ENCODE data around the gene NCEH1. TPM values are rescaled to one million over a fixed set of nuclear protein-coding genes. Genes with fewer than 3 reads are reported as not detected.

NCEH1 gene
- total RNA-seq, 2 donors from 2014 or later = 36.1 to 42.2 TPM

GRCh38 chr3:172685331-172686214, 25.3 kb downstream of the NCEH1 start:
- DNase-seq = no peak
- H3K27me3 ChIP-seq = no peaks in the 10 kb centered on the region
- intact Hi-C loops (cut with DNase I) = no loop called here
- H3K9me3 ChIP-seq = no peaks in the 10 kb centered on the region
- H3K9ac ChIP-seq (ENCODE audit: low read depth in 2 of 2, low read length in 2 of 2) = no peak overlapping the region
- H3K36me3 ChIP-seq = no peaks in the 10 kb centered on the region
- no peak overlapping the region for H3K4me3 ChIP-seq
- no peaks in the 10 kb centered on the region for H3K4me1 ChIP-seq
- TF ChIP-seq, protein P1, sequence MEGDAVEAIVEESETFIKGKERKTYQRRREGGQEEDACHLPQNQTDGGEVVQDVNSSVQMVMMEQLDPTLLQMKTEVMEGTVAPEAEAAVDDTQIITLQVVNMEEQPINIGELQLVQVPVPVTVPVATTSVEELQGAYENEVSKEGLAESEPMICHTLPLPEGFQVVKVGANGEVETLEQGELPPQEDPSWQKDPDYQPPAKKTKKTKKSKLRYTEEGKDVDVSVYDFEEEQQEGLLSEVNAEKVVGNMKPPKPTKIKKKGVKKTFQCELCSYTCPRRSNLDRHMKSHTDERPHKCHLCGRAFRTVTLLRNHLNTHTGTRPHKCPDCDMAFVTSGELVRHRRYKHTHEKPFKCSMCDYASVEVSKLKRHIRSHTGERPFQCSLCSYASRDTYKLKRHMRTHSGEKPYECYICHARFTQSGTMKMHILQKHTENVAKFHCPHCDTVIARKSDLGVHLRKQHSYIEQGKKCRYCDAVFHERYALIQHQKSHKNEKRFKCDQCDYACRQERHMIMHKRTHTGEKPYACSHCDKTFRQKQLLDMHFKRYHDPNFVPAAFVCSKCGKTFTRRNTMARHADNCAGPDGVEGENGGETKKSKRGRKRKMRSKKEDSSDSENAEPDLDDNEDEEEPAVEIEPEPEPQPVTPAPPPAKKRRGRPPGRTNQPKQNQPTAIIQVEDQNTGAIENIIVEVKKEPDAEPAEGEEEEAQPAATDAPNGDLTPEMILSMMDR (IDR thresholded peaks at IDR 0.05) = no peak
- H3K27ac ChIP-seq = no peak overlapping the region

- H3K9me3 ChIP-seq = no peaks in the 10 kb centered on the region
- H3K36me3 ChIP-seq = no peaks in the 10 kb centered on the region
- no peaks in the 10 kb centered on the region for H3K4me1 ChIP-seq
- no peak overlapping the region for H3K4me3 ChIP-seq
- no peak for DNase-seq
- intact Hi-C loops (cut with DNase I) = no loop called here
- TF ChIP-seq, protein P1 (IDR thresholded peaks at IDR 0.05) = no peak
- H3K27me3 ChIP-seq = no peaks in the 10 kb centered on the region
- H3K27ac ChIP-seq = no peak overlapping the region
- H3K9ac ChIP-seq (ENCODE audit: low read depth in 2 of 2, low read length in 2 of 2) = no peak overlapping the region
These were observed 30.2 kb downstream of the NCEH1 start for GRCh38 chr3:172680684-172681083.

DNA sequence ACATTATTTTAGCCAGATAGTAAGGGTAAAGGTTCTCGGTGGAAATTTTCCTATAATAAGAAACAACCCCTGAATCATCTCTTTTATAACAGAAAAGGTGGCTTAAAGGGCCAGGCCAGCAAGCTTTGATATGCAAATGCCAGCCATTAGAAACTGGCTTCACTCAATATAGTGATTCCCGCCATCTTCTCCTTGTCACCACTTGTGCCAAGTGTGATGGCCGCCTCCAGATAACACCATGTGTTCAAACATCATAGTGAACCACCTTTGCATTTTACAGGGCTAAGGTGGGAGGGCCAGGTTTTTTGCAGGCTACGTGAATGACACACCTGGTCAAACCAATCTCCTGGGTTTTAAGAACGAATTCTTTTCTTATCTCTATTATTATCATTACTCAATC, 31.3 kb downstream of the NCEH1 start:
- no peaks in the 10 kb centered on the region for H3K27me3 ChIP-seq
- H3K9ac ChIP-seq (ENCODE audit: low read depth in 2 of 2, low read length in 2 of 2) = no peak overlapping the region
- intact Hi-C loops (cut with DNase I) = no loop called here
- no peaks in the 10 kb centered on the region for H3K4me1 ChIP-seq
- H3K36me3 ChIP-seq = no peaks in the 10 kb centered on the region
- TF ChIP-seq, protein P1 (IDR thresholded peaks at IDR 0.05) = no peak
- H3K4me3 ChIP-seq = no peak overlapping the region
- DNase-seq = no peak
- no peaks in the 10 kb centered on the region for H3K9me3 ChIP-seq
- H3K27ac ChIP-seq = no peak overlapping the region

GRCh38 chr3:172678068-172678467, 32.8 kb downstream of the NCEH1 start:
- Histone ChIP-seq H3K4me3 (no peak overlapping the region), H3K27ac (no peak overlapping the region), H3K27me3 (no peaks in the 10 kb centered on the region), H3K9ac (ENCODE audit: low read depth in 2 of 2, low read length in 2 of 2) (peak overlapping the region in 1 of 2 donors; percentile 26), H3K9me3 (no peaks in the 10 kb centered on the region), H3K36me3 (no peaks in the 10 kb centered on the region), H3K4me1 (no peaks in the 10 kb centered on the region)
- no peak for DNase-seq
- TF ChIP-seq, protein P1 (IDR thresholded peaks at IDR 0.05) = no peak
- intact Hi-C loops (cut with DNase I) = no loop called here

DNA sequence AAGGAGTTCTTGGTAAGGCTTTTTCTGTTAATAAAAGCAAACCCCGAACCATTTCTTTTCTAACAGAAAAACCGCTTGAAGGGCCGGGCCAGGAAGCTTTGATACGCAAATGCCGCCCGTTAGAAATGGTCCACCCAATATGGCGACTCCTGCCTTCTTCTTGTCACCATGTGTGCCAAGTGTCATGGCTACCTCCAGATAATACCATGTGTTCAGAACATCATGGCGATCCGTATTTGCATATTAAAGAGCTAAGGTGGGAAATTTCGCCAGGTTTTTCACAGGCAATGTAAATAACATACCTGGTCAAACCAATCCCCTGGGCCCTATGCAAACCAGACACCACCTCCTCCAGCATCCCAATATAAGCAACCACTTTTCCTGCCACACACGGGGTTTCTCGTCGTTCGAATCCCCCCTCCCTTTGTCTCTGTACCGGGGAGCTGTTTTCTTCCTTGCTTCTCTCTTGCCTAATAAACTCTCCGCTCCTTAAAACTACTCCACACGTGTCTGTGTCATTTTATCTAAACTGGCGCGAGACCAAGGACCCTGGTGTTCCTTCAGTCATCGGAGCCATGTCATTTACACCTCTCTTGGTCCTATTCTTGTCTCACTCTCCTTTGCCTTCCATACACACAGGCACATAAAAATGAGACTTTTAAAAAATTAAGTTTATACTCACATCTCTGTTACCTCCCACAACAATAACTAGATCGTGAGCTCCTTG, 34.5 kb downstream of the NCEH1 start:
- Histone ChIP-seq H3K27me3 (no peaks in the 10 kb centered on the region), H3K36me3 (no peaks in the 10 kb centered on the region), H3K27ac (no peak overlapping the region), H3K9ac (ENCODE audit: low read depth in 2 of 2, low read length in 2 of 2) (no peak overlapping the region), H3K4me1 (no peaks in the 10 kb centered on the region), H3K4me3 (no peak overlapping the region), H3K9me3 (no peaks in the 10 kb centered on the region)
- TF ChIP-seq, protein P1 (IDR thresholded peaks at IDR 0.05) = no peak
- no peak for DNase-seq
- intact Hi-C loops (cut with DNase I) = no loop called here

All from colonic mucosa (tissue), 4 donors.